ENCODE measurements around the gene ARHGAP9.
A peak's percentile ranks its signal among the peaks of the same experiment; 100 is the strongest.
"Not testable (repeated sequence)": the region's sequence is repeated elsewhere in the genome, so short reads cannot be mapped to it uniquely, and the experiment has no call there.

ARHGAP9 gene

DNA sequence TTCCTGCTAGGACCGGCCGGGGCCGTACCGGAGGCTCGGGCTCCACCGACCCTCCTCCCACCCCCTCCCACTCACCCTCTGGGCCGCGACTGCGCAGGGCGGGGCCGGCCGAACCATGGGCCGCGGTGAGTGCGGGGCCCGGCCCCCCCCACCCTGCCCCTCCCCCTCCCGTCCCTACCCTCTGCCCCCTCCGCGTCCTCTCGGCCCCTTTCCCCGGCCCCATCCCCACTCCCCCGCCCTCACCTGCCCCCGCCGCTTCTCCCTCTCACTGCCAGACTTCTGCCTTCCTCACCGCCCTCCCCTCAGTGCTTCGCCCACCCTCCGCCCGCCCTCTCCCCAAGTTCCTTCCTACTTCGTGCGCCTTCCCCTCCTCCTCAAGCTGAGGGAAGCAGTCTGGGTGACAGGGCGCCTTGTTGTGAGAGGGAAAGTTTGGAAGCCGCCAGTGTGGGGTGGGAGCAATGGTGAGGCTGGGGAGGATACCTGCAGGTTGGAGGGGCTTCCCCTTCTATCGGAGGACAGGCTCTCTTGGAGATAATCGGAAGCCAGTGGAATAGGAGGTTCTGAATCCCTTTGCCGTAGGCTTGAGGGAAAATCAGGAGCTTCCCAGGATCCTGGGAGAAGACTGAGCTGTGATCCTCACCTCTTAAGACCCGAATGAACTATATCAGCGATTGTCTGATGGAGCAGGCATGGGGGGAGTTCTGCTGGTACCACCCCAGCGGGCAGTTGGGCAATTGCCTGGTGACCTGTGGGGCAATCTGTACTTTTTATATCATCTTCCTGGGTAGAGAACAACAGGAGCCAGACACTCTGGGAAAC lies 43.4 kb upstream of the ARHGAP9 start:
- peaks cover 14 to 24% of the 10 kb centered on the region in 2 donors for H3K36me3 ChIP-seq (ENCODE audit: control insufficient read depth in 2 of 2, insufficient read depth in 2 of 2, low read length in 2 of 2)
- H3K27me3 ChIP-seq (ENCODE audit: control insufficient read depth in 1 of 2, insufficient read depth in 2 of 2, low read length in 2 of 2) = no peaks in the 10 kb centered on the region
- H3K9me3 ChIP-seq (ENCODE audit: control insufficient read depth in 2 of 2, low read length in 2 of 2) = no peaks in the 10 kb centered on the region
- peak overlapping the region; percentile 69 to 86 for H3K9ac ChIP-seq (ENCODE audit: low read length in 2 of 2)
- H3K27ac ChIP-seq (ENCODE audit: low read length) = peak overlapping the region; percentile 85
- H3K4me1 ChIP-seq (ENCODE audit: control insufficient read depth, insufficient read depth, low read length) = peaks cover 62% of the 10 kb centered on the region
- peak overlapping the region; percentile 67 to 86 for H3K4me3 ChIP-seq (ENCODE audit: low read length in 2 of 2)

DNA sequence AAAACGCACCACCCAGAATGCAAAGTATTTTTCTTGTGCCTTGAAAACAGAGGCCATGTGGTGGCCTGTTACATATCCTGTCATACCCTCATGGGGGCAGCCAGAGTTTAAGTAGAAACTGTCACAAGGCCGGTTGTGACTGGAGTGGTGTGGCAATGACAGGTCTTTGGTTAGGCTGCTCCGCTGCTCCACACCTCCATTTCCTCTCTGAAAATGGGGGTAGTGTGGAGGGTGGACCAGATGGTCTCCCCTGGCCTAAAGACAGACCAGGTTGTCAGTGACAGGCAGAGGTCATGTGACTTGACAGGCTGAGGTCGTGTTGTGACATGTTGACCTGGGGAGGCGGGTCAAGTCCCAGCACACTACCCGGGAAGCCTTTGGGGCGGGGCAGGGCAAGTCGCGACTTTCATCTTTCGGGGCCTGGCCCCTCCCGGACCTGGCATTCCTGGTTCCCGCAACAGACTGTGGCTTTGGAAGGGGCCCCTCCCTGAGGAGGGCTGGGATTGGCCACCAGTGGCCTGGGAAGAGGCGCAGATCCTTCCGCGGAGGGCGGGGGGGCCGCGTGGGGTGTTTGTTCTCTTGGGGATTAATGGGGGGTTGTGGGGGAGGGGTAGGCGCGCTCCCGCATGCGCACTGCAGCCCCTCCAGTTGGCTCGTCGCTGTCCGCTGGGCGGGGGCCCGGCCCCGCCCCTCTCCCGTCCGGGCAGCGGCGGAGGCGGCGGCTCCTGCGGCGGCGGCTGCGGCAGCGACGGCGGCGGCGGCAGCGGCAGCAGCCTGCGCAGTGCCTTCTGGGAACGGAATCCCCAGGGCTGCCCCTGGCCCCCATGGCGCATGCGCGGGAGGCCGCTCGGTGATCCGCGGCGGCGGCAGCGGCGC lies 42.6 kb upstream of the ARHGAP9 start, which contains the start of gene MBD6:
TSS of gene MBD6 (plus strand) at position 814 of the 876 bp plus-strand sequence. CDS start 1,480 bp downstream, outside the sequence.
- H3K27ac ChIP-seq (ENCODE audit: low read length) = peak within 1 kb of the TSS; percentile 100
- peaks cover 14 to 20% of the 10 kb centered on the region in 2 donors for H3K36me3 ChIP-seq (ENCODE audit: control insufficient read depth in 2 of 2, insufficient read depth in 2 of 2, low read length in 2 of 2)
- peak within 1 kb of the TSS; percentile 69 to 93 for H3K9ac ChIP-seq (ENCODE audit: low read length in 2 of 2)
- H3K9me3 ChIP-seq (ENCODE audit: control insufficient read depth in 2 of 2, low read length in 2 of 2) = no peaks in the 10 kb centered on the region
- H3K4me3 ChIP-seq (ENCODE audit: low read length in 2 of 2) = peak within 1 kb of the TSS; percentile 67 to 86
- peaks cover 70% of the 10 kb centered on the region for H3K4me1 ChIP-seq (ENCODE audit: control insufficient read depth, insufficient read depth, low read length)
- H3K27me3 ChIP-seq (ENCODE audit: control insufficient read depth in 1 of 2, insufficient read depth in 2 of 2, low read length in 2 of 2) = no peaks in the 10 kb centered on the region

DNA sequence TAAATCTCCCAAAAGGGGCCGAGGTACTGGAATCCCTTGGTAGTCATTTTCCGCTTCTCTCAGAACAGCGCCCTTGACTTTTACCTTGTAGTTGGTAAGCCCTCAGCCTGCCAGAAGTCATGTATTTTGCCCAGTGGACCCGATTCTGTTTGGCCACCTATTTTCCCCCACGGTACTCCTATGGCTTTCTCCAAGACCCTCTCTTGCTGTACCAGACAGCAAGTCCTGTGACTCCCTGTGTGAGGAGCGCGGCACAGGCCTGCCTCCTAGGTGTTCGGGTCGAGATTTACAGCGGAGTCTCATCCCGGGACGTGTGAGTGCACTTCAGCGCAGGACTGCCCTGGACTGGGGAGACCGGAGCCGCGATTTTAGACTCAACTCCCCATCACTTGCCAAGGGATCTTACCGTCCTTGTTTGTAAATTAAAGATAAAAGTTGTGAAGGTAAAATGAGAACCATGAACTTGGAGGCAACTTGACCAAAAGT lies 41.9 kb upstream of the ARHGAP9 start:
- H3K9ac ChIP-seq (ENCODE audit: low read length in 2 of 2) = peak overlapping the region; percentile 64 to 93
- no peaks in the 10 kb centered on the region for H3K9me3 ChIP-seq (ENCODE audit: control insufficient read depth in 2 of 2, low read length in 2 of 2)
- no peaks in the 10 kb centered on the region for H3K27me3 ChIP-seq (ENCODE audit: control insufficient read depth in 1 of 2, insufficient read depth in 2 of 2, low read length in 2 of 2)
- peaks cover 74% of the 10 kb centered on the region for H3K4me1 ChIP-seq (ENCODE audit: control insufficient read depth, insufficient read depth, low read length)
- H3K27ac ChIP-seq (ENCODE audit: low read length) = peak overlapping the region; percentile 100
- peaks cover 17 to 22% of the 10 kb centered on the region in 2 donors for H3K36me3 ChIP-seq (ENCODE audit: control insufficient read depth in 2 of 2, insufficient read depth in 2 of 2, low read length in 2 of 2)
- H3K4me3 ChIP-seq (ENCODE audit: low read length in 2 of 2) = peak overlapping the region; percentile 48 to 86

DNA sequence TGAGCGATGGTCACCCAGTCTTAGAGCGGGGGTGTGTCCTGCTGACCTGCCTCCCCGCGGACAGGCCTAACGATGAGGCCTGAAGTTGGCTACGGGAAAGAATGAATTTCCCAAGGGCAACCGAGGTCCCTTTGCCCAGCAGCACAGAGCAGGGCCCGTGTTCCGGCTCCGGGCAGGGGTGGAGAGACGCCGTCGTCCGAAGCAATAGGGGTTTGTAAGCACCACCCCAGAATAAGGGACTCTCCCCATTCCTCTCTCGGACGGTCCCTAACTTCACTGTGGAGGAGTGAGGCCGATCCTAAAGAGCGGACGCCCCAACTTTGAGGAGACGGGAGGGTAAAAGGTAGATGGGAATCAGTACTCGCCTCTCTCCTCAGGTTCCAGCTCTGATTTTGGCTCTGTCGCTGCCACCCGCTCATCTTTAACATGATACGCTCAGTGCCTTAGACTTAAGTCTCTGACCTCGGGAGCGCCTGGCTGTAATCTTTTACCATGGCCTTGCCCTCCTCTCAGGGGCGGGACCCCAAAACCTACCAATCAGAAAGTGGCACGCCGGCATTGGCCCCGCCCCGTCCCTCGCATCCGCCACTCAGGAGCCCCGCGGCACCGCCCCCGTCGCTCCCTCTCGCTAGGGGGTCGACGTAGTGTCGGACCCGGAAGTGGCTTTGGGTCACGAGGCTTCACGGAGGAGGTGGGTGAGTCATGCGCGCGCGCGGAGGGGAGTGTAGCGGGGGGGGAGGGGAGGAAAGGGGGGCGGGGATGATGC lies 40.6 kb upstream of the ARHGAP9 start, which contains the start of gene DDIT3:
TSS of gene DDIT3 (minus strand) at position 462 of the 766 bp plus-strand sequence. CDS start 3,108 bp downstream, outside the sequence.
- Histone ChIP-seq H3K9ac (ENCODE audit: low read length in 2 of 2) (peak within 1 kb of the TSS; percentile 99 to 100), H3K9me3 (ENCODE audit: control insufficient read depth in 2 of 2, low read length in 2 of 2) (no peaks in the 10 kb centered on the region), H3K4me1 (ENCODE audit: control insufficient read depth, insufficient read depth, low read length) (peaks cover 69% of the 10 kb centered on the region), H3K27ac (ENCODE audit: low read length) (peak within 1 kb of the TSS; percentile 100), H3K36me3 (ENCODE audit: control insufficient read depth in 2 of 2, insufficient read depth in 2 of 2, low read length in 2 of 2) (peaks cover 28 to 30% of the 10 kb centered on the region in 2 donors), H3K4me3 (ENCODE audit: low read length in 2 of 2) (peak within 1 kb of the TSS; percentile 99 to 100), H3K27me3 (ENCODE audit: control insufficient read depth in 1 of 2, insufficient read depth in 2 of 2, low read length in 2 of 2) (no peaks in the 10 kb centered on the region)

DNA sequence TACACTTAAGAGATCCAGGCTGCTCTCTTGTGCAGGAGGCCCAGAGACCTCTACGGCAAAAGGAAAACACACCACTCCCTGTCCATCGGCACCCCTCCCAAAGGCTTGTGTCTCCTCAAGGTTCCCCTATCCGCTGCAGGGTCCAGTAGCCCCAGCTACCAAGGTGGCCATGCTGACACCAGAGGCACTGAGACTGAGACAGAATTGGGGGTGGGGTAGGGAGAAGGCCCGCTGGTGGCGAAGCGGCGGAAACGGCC lies 40.1 kb upstream of the ARHGAP9 start:
- H3K27ac ChIP-seq (ENCODE audit: low read length) = peak overlapping the region; percentile 99
- no peaks in the 10 kb centered on the region for H3K27me3 ChIP-seq (ENCODE audit: control insufficient read depth in 1 of 2, insufficient read depth in 2 of 2, low read length in 2 of 2)
- peak overlapping the region; percentile 99 to 100 for H3K9ac ChIP-seq (ENCODE audit: low read length in 2 of 2)
- H3K4me1 ChIP-seq (ENCODE audit: control insufficient read depth, insufficient read depth, low read length) = peaks cover 64% of the 10 kb centered on the region
- H3K4me3 ChIP-seq (ENCODE audit: low read length in 2 of 2) = peak overlapping the region; percentile 99 to 100
- peaks cover 30 to 31% of the 10 kb centered on the region in 2 donors for H3K36me3 ChIP-seq (ENCODE audit: control insufficient read depth in 2 of 2, insufficient read depth in 2 of 2, low read length in 2 of 2)
- no peaks in the 10 kb centered on the region for H3K9me3 ChIP-seq (ENCODE audit: control insufficient read depth in 2 of 2, low read length in 2 of 2)

DNA sequence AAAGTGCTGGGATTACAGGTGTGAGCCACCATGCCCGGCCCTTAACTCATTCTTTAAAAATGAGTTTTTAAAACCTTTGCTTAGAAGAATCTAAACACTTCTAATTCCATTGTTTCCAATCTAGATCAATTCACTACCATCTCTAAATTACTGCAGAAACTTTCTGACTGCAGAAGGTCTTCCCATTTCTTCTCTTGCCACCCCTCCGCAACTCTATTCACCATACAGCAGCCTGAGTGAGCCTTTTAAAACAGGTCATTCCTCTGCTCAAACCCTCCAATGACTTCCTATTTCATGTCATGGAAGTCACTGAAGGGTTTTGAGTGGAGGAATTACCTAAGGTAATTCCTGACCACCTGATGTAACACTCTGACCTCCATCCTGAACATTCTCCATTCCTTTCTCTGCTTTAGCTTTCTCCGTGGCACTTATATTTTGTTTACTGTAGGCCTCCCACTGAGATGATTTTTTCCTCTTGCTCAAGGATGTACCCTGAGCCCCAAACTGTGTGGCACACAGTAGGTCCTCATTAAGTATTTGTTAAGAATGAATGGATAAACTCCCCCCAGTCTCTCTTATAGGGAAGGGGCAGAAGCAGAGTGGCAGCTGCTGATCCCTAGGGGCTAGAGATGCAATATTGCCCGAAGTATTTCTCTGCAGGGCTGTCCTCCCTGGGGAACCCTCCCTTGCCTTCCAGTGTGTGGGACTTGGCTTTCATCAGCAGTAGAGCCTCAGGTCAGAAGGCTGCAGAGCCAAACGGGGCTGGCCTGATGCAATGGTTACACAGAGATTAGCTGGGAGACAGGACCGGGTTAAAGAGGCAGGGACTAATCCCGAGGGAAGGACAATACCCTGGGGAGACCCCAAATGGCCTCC lies 39.5 kb upstream of the ARHGAP9 start:
- peak overlapping the region; percentile 99 to 100 for H3K4me3 ChIP-seq (ENCODE audit: low read length in 2 of 2)
- peak overlapping the region; percentile 99 to 100 for H3K9ac ChIP-seq (ENCODE audit: low read length in 2 of 2)
- H3K36me3 ChIP-seq (ENCODE audit: control insufficient read depth in 2 of 2, insufficient read depth in 2 of 2, low read length in 2 of 2) = peaks cover 31% of the 10 kb centered on the region in 2 donors
- H3K27me3 ChIP-seq (ENCODE audit: control insufficient read depth in 1 of 2, insufficient read depth in 2 of 2, low read length in 2 of 2) = no peaks in the 10 kb centered on the region
- peaks cover 58% of the 10 kb centered on the region for H3K4me1 ChIP-seq (ENCODE audit: control insufficient read depth, insufficient read depth, low read length)
- peak overlapping the region; percentile 99 for H3K27ac ChIP-seq (ENCODE audit: low read length)
- no peaks in the 10 kb centered on the region for H3K9me3 ChIP-seq (ENCODE audit: control insufficient read depth in 2 of 2, low read length in 2 of 2)

DNA sequence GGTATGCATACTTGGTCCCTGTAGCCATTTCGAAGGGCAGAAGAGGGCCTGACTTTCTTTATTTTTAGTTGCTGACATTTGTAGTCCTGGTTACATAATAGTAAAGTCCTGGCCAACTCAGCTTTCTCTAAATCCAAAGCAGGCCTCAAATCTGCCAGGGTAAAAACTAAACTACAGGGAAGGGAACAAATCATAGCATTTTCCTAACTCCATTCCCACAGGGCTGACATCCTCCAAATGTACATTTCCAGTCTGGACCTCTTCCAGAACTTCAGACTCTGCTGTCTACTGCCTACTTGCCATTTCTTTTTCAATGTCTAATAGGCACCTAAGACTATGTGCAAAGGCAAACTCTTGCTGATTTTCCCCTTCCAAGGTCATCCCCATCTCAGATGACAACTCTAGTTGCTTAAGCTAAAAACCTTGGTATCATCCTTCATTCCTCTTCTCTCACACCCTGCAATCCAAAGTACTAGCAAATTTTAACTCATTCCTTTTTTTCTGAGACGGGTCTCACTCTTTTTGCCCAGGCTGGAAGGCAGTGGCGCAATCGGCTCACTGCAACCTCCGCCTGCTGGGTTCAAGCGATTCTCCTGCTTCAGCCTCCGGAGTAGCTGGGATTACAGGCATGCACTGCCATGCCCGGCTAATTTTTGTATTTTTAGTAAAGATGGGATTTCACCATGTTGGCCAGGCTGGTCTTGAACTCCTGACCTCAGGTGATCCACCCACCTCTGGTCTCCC lies 38.7 kb upstream of the ARHGAP9 start:
- Histone ChIP-seq H3K9me3 (ENCODE audit: control insufficient read depth in 2 of 2, low read length in 2 of 2) (no peaks in the 10 kb centered on the region), H3K4me1 (ENCODE audit: control insufficient read depth, insufficient read depth, low read length) (peaks cover 50% of the 10 kb centered on the region), H3K27ac (ENCODE audit: low read length) (peak overlapping the region; percentile 99), H3K27me3 (ENCODE audit: control insufficient read depth in 1 of 2, insufficient read depth in 2 of 2, low read length in 2 of 2) (no peaks in the 10 kb centered on the region), H3K36me3 (ENCODE audit: control insufficient read depth in 2 of 2, insufficient read depth in 2 of 2, low read length in 2 of 2) (peaks cover 29 to 33% of the 10 kb centered on the region in 2 donors), H3K4me3 (ENCODE audit: low read length in 2 of 2) (peak overlapping the region; percentile 99 to 100), H3K9ac (ENCODE audit: low read length in 2 of 2) (peak overlapping the region; percentile 62 to 99)

DNA sequence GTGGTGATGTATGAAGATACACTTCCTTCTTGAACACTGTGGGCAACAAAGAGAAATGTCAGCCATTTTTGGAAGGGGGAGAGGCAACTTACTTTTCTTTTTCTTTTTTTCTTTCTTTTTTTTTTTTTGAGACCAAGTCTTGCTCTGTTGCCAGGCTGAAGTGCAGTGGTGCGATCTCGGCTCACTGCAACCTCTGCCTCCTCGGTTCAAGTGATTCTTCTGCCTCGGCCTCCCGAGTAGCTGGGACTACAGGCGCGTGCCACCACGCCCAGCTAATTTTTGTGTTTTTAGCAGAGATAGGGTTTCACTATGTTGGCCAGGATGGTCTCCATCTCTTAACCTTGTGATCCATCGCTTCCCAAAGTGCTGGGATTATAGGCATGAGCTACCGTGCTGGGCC lies 38.1 kb upstream of the ARHGAP9 start:
- H3K9ac ChIP-seq (ENCODE audit: low read length in 2 of 2); H3K9me3 ChIP-seq (ENCODE audit: control insufficient read depth in 2 of 2, low read length in 2 of 2); H3K27me3 ChIP-seq (ENCODE audit: control insufficient read depth in 1 of 2, insufficient read depth in 2 of 2, low read length in 2 of 2): not testable (repeated sequence)
- Histone ChIP-seq H3K36me3 (ENCODE audit: control insufficient read depth in 2 of 2, insufficient read depth in 2 of 2, low read length in 2 of 2) (peaks cover 35 to 40% of the 10 kb centered on the region in 2 donors), H3K4me3 (ENCODE audit: low read length in 2 of 2) (peak overlapping the region; percentile 99 to 100), H3K4me1 (ENCODE audit: control insufficient read depth, insufficient read depth, low read length) (peaks cover 50% of the 10 kb centered on the region), H3K27ac (ENCODE audit: low read length) (peak overlapping the region; percentile 99)

DNA sequence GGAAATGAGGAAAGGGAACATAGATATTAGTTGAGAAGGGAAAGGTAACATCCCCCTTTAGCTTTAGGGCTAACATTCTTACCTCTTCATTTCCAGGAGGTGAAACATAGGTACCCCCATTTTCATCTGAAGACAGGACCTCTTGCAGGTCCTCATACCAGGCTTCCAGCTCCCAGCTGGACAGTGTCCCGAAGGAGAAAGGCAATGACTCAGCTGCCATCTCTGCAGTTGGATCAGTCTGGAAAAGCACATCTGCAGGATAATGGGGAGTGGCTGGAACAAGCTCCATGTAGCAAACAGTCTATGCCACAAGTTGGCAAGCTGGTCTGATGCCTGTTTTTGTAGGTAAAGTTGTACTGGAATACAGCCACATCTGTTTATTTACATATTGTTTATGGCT lies 37.5 kb upstream of the ARHGAP9 start:
- Histone ChIP-seq H3K36me3 (ENCODE audit: control insufficient read depth in 2 of 2, insufficient read depth in 2 of 2, low read length in 2 of 2) (peaks cover 40 to 45% of the 10 kb centered on the region in 2 donors), H3K4me1 (ENCODE audit: control insufficient read depth, insufficient read depth, low read length) (peaks cover 48% of the 10 kb centered on the region), H3K4me3 (ENCODE audit: low read length in 2 of 2) (no peak overlapping the region)

More for the DNA sequence above, 37.5 kb upstream of the ARHGAP9 start:
- H3K27ac ChIP-seq (ENCODE audit: low read length) = peak overlapping the region; percentile 41
- H3K27me3 ChIP-seq (ENCODE audit: control insufficient read depth in 1 of 2, insufficient read depth in 2 of 2, low read length in 2 of 2) = no peaks in the 10 kb centered on the region
- no peaks in the 10 kb centered on the region for H3K9me3 ChIP-seq (ENCODE audit: control insufficient read depth in 2 of 2, low read length in 2 of 2)
- no peak overlapping the region for H3K9ac ChIP-seq (ENCODE audit: low read length in 2 of 2)
